SK-N-MC (cell line): ENCODE measurements around the gene CHN2.

Experiments
- DNase-seq: peaks from one replicate; pipeline ENCODE4 v3.0.0-alpha.2; 2011; ENCODE audit warnings: low read depth, low spot score
- H3K27ac ChIP-seq: fragments of 200-600 bp; sonication (generic); 2 replicates; pipeline ENCODE4 v1.5.1; 2016; ENCODE audit warnings: mixed run types
- H3K36me3 ChIP-seq: fragments of 200-600 bp; sonication (generic); 2 replicates; pipeline ENCODE4 v1.6.1; 2017; ENCODE audit warnings: antibody characterized with exemption, low read length, mixed read lengths; ENCODE audit not compliant: insufficient read depth
- H3K4me3 ChIP-seq: fragments of 200-600 bp; sonication (generic); 2 replicates; pipeline ENCODE4 v1.5.1; 2016
- H3K9ac ChIP-seq: fragments of 200-600 bp; sonication (generic); 2 replicates; pipeline ENCODE4 v1.8.0; 2017; ENCODE audit warnings: mixed run types, mixed read lengths; ENCODE audit not compliant: insufficient read length
- H3K9me3 ChIP-seq: fragments of 200-600 bp; sonication (generic); 2 replicates; pipeline ENCODE4 v1.6.1; 2017; ENCODE audit warnings: low read depth, mild to moderate bottlenecking, antibody characterized with exemption, low read length, moderate library complexity, mixed read lengths
- EZH2 ChIP-seq: fragments of 200-600 bp; sonication (generic); IDR thresholded peaks from one replicate; pipeline ENCODE4 v1.6.1; 2017; ENCODE audit warnings: antibody characterized with exemption
- FOXP2 ChIP-seq: optimal IDR thresholded peaks from 2 replicates; pipeline ENCODE3; 2011; ENCODE audit warnings: mild to moderate bottlenecking, moderate library complexity; ENCODE audit not compliant: insufficient read depth; ENCODE audit errors: extremely low read length, control extremely low read depth
- POLR2AphosphoS5 ChIP-seq: IDR thresholded peaks from 2 replicates; pipeline ENCODE4 v1.6.1; 2012; ENCODE audit warnings: mild to moderate bottlenecking, low read depth, low read length, borderline replicate concordance

Gene CHN2

DNA sequence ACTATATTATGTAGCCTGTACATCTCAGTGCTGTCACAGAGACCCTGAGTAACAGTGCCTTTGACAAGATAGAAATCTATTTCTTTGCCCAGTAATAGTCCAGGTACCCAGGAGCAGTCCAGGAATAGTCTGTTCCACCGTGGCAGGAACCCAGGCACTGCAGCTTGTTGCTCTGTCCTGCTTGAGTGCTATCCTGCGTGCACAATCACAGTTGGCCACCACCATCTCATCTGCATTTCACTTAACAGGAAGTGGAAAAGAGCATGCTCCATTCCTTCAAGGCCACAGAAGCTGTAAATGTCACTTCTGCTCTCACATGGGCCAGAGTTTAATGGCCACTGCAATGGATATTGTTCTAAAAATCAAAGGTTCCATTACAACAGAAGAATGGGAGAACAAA is 307.6 kb downstream of the CHN2 start:
- H3K36me3 ChIP-seq = peaks cover 14% of the 10 kb centered on the region; the same call in 1 of the 2 replicates
- no peak for DNase-seq
- TF ChIP-seq FOXP2 (no peak), EZH2 (no peak)

DNA sequence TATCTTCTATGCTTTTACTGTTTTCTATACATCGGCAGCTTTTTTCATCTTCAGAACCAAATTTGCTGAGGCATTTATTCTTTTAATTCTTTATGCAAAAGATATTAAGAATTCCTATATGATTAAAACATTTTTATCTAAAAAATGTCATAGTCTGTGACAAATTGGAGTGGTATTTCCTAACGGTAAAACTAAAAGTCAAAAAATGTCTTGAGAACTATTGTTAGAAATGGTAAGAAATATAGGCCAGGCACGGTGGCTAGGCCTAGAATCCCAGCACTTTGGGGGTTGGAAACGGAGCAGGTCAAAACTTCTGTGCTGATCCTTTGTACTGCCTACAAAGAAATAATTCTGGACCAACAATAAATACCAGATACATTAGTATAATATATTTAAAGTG is 311.4 kb downstream of the CHN2 start:
- Histone ChIP-seq H3K4me3 (no peak overlapping the region), H3K9me3 (no peaks in the 10 kb centered on the region), H3K9ac (no peak overlapping the region), H3K27ac (no peak overlapping the region), H3K36me3 (peaks cover 16% of the 10 kb centered on the region; the same call in 1 of the 2 replicates)
- no peak for DNase-seq
- no peak for TF ChIP-seq POLR2AphosphoS5
- TF ChIP-seq EZH2 = no peak
- no peak for TF ChIP-seq FOXP2

More for the DNA sequence above, 307.6 kb downstream of the CHN2 start:
- H3K9ac ChIP-seq = no peak overlapping the region
- H3K4me3 ChIP-seq = no peak overlapping the region
- H3K9me3 ChIP-seq = no peaks in the 10 kb centered on the region
- no peak overlapping the region for H3K27ac ChIP-seq

DNA sequence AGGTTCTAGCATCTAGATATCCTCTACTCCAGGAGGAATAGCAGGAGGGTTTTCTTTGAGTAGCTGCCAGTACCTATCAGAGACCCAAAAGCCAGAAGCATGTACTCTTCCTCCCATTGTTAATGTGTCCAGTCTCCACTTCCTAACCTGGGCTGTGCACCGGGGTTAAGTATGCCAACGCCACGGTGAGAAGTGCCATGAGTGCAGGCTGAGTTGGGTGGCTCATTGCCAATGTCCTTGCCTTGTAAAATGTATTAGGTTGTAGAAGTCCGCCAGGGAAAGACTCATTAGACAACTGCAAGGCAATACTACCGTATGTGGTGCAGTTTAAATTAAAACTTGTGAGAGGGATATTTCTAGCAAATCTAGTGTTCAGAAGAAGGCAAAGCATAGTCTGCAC is 314.0 kb downstream of the CHN2 start:
- no peak overlapping the region for H3K4me3 ChIP-seq
- TF ChIP-seq FOXP2 (no peak), EZH2 (no peak), POLR2AphosphoS5 (no peak)
- no peak overlapping the region for H3K27ac ChIP-seq
- H3K36me3 ChIP-seq = peaks cover 16% of the 10 kb centered on the region; the same call in 1 of the 2 replicates
- DNase-seq = no peak
- no peak overlapping the region for H3K9ac ChIP-seq
- no peaks in the 10 kb centered on the region for H3K9me3 ChIP-seq

DNA sequence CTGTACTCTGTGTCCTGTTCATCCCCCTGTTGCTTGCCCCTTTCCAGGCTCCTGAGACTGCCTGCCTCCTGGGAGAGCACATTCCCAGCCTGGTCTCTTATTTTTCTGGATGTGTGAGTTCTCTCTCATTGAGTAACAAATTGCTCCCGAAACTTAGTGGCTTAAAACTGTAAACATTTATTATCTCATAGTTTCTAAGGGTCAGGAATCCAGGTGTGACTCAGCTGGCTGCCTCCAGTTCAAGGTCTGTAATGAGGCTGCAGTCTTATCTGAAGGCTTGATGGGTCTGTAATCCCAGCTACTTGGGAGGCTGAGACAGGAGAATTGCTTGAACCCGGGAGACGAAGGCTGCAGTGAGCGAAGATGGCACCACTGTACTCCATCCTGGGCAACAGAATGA is 315.5 kb downstream of the CHN2 start:
- no peak overlapping the region for H3K4me3 ChIP-seq
- DNase-seq = no peak
- no peak overlapping the region for H3K27ac ChIP-seq
- peaks cover 14% of the 10 kb centered on the region; the same call in 1 of the 2 replicates for H3K36me3 ChIP-seq
- no peak overlapping the region for H3K9ac ChIP-seq
- no peaks in the 10 kb centered on the region for H3K9me3 ChIP-seq
- TF ChIP-seq POLR2AphosphoS5 = no peak
- no peak for TF ChIP-seq EZH2
- no peak for TF ChIP-seq FOXP2

DNA sequence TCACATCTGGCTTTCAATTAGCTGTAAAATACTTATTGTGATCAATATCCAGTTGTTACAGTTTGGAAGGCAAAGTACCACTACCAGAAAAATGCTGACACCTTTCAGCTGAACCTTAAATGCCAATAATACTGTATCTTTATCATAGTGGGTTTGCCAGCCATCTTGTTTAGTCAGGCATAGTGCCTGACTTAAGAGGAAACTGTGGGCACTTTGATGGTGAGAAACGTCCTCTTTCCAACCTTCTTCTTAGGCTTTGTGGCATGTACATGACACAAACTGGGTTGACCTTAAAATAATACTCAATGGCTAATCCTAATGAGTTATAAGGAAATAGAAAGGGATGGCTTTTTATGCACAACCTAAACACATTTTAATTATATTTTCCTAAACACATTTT is 316.8 kb downstream of the CHN2 start:
- Histone ChIP-seq H3K27ac (no peak overlapping the region), H3K9me3 (no peaks in the 10 kb centered on the region), H3K9ac (no peak overlapping the region), H3K36me3 (peaks cover 7% of the 10 kb centered on the region; the same call in 1 of the 2 replicates), H3K4me3 (no peak overlapping the region)
- TF ChIP-seq POLR2AphosphoS5 = no peak
- no peak for TF ChIP-seq EZH2
- no peak for TF ChIP-seq FOXP2
- no peak for DNase-seq

DNA sequence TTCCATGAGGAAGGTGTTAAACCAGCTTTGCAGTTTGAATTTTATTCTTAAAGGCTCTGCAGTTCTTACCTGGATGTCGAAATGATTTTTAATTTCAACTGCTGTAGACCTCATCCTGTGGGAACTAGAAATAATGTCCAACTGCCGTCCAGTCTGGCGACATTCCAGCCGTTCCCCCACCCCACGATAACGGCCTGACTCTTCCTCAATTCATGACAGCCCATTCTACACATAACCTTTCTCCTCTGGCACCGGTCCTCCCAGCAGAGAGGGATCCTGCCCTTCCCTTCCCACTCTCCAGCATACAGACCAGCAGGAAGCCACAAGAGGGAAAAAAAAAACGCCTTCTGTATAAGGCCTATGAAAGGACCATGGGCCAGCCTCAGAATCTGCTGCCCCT is 317.3 kb downstream of the CHN2 start:
- TF ChIP-seq POLR2AphosphoS5 (no peak), EZH2 (no peak), FOXP2 (no peak)
- Histone ChIP-seq H3K36me3 (peaks cover 7% of the 10 kb centered on the region; the same call in 1 of the 2 replicates), H3K9me3 (no peaks in the 10 kb centered on the region), H3K4me3 (no peak overlapping the region), H3K9ac (no peak overlapping the region), H3K27ac (no peak overlapping the region)
- no peak for DNase-seq

DNA sequence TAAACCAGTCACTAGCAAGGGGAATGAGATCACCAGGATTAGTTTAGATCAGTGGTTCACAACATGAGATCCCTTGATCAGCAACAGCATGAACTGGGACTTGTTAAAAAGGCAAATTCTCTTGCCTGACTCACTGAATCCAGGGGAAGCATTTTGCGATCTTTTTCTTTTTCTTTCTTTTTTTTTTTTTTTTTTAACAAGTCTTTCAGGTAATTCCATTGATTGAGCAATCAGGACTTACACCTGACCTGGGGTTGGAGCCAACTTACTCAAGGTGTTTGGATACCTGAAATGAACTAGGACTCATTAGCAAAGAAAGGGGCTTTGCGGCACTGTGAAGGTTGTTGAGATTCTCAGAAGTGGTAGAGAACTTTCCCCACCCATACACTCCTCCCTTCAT is 321.9 kb downstream of the CHN2 start:
- H3K27ac ChIP-seq = no peak overlapping the region
- no peaks in the 10 kb centered on the region for H3K9me3 ChIP-seq
- no peaks in the 10 kb centered on the region; the same call in 1 of the 2 replicates for H3K36me3 ChIP-seq
- no peak overlapping the region for H3K9ac ChIP-seq
- H3K4me3 ChIP-seq = no peak overlapping the region
- no peak for TF ChIP-seq FOXP2
- DNase-seq = no peak

DNA sequence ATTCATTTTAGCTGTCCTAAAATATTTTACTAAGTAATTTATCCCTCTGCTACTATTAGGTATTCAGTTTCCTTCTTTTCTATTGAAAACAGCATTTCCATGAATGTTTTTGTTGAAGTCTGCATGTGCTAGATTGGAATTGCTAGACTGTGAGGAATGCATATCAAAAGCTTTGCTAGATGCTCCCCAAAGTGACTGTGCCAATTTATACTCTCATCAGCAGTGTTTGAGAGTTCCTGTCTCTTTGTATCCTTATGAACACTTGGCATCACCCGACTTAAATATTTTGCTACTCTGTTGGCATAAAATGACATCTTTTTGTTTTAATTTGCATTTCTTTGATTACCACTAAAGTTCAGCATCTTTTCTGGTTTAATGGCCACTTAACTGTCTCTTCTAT is 324.0 kb downstream of the CHN2 start:
- Histone ChIP-seq H3K27ac (no peak overlapping the region), H3K9ac (no peak overlapping the region), H3K4me3 (no peak overlapping the region), H3K9me3 (no peaks in the 10 kb centered on the region; the same call in 1 of the 2 replicates), H3K36me3 (no peaks in the 10 kb centered on the region)
- DNase-seq = no peak
- no peak for TF ChIP-seq FOXP2

DNA sequence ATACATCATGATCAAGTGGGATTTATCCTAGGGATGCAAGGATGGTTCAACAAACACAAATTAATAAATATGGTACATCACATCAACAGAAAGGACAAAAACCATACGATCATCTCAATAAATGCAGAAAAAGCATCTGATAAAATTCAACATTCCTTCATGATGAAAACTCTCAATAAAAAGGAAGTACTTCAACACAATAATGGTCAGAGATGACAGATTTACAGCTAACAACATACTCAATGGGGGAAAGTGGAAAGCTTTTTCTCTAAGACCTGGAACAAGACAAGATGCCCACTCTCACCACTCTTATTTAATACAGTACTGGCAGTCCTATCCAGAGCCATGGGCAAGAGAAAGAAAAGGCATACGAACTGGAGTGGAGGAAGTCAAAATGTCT is 329.2 kb downstream of the CHN2 start:
- TF ChIP-seq FOXP2 (no peak), POLR2AphosphoS5 (no peak), EZH2 (no peak)
- H3K4me3 ChIP-seq = no peak overlapping the region
- H3K36me3 ChIP-seq = no peaks in the 10 kb centered on the region
- H3K27ac ChIP-seq = no peak overlapping the region
- no peak overlapping the region for H3K9ac ChIP-seq
- DNase-seq = no peak
- no peaks in the 10 kb centered on the region; the same call in 1 of the 2 replicates for H3K9me3 ChIP-seq
